DLD1 (cell line): ENCODE data around the gene MATN4.
"Not testable (repeated sequence)": the region's sequence is repeated elsewhere in the genome, so short reads cannot be mapped to it uniquely, and the experiment has no call there.

Source experiments
- in situ Hi-C: cut with HindIII; loops from 2 replicates; pipeline ENCODE4 v1.10.0; 2017; ENCODE audit warnings: low sequenced_read_pairs

Gene MATN4, protein sequence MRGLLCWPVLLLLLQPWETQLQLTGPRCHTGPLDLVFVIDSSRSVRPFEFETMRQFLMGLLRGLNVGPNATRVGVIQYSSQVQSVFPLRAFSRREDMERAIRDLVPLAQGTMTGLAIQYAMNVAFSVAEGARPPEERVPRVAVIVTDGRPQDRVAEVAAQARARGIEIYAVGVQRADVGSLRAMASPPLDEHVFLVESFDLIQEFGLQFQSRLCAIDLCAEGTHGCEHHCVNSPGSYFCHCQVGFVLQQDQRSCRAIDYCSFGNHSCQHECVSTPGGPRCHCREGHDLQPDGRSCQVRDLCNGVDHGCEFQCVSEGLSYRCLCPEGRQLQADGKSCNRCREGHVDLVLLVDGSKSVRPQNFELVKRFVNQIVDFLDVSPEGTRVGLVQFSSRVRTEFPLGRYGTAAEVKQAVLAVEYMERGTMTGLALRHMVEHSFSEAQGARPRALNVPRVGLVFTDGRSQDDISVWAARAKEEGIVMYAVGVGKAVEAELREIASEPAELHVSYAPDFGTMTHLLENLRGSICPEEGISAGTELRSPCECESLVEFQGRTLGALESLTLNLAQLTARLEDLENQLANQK

GRCh38 chr20:45308117-45308778 lies at the start of gene MATN4:
MATN4 (minus strand) TSS chr20:45308299; CDS start chr20:45305582, 2,717 bp downstream.
- in situ Hi-C loops, result no loop called here

GRCh38 chr20:45355209-45356084 lies 47.3 kb upstream of the MATN4 start:
- in situ Hi-C loops, result no loop called here

GRCh38 chr20:45354423-45355208 lies 46.5 kb upstream of the MATN4 start:
- in situ Hi-C loops, result no loop called here

DNA sequence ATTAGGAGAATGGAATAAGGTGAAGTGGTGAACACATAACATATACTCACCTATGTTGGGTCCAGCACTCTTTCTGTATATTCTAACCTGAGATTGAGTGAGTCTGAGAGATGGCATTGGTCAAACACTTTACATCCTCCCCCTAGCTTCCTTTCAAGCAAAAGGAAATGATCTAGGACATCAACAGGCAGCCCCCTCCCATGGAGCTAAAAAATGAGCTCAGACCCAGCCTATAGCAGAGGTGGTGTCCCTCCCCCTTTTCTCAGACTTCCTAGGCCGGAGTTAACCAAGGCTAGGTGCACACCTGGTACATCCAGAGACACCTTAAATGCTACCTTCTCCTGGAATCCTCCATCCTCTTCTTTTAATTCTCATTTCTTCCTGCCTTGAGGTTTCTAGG lies 45.6 kb upstream of the MATN4 start:
- in situ Hi-C loops, result no loop called here

GRCh38 chr20:45352729-45353128 lies 44.6 kb upstream of the MATN4 start:
- in situ Hi-C loops, result no loop called here

DNA sequence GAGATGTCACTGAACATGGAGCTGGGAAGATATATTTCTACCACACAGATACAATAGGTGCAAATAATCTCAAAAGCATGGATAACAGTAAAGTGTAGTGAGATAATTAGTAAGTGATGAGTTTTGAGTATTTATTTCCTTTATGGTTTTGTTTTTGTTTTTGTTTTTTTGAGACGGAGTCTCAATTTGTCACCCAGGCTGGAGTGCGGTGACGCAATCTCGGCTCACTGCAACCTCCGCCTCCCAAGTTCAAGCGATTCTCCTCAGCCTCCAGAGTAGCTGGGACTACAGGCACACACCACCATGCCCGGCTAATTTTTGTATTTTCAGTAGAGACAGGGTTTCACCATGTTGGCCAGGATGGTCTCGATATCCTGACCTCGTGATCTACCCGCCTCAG lies 42.7 kb upstream of the MATN4 start:
- in situ Hi-C loops, result not testable (repeated sequence)

DNA sequence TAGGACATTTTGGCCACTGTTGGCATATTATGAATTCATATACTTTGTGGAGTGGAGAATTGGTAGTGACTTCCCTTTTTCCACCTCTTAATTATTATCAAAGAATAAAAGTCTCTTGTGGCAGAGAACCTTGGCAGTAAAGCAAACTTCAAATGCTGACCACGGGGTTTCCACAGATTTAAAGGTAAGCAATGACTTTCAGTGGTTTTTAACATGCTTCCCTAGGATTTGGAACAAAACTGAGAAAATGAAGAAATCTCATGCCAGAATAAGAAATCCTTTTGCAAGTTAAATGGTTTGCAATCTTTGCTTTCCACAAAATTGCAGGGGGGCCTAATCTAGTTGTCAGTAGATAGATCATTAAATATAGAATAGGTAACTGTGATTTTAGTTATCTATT lies 42.1 kb upstream of the MATN4 start:
- in situ Hi-C loops, result no loop called here

GRCh38 chr20:45347936-45348778 lies 40.1 kb upstream of the MATN4 start, which contains the start of gene SDC4:
SDC4 (minus strand) TSS chr20:45348424; CDS start chr20:45348384, 40 bp downstream.
- in situ Hi-C loops, result no loop called here

- in situ Hi-C loops, result no loop called here
Measured at GRCh38 chr20:45347297-45347935, 39.3 kb upstream of the MATN4 start.

GRCh38 chr20:45346851-45347250 lies 38.8 kb upstream of the MATN4 start:
- in situ Hi-C loops, result no loop called here

DNA sequence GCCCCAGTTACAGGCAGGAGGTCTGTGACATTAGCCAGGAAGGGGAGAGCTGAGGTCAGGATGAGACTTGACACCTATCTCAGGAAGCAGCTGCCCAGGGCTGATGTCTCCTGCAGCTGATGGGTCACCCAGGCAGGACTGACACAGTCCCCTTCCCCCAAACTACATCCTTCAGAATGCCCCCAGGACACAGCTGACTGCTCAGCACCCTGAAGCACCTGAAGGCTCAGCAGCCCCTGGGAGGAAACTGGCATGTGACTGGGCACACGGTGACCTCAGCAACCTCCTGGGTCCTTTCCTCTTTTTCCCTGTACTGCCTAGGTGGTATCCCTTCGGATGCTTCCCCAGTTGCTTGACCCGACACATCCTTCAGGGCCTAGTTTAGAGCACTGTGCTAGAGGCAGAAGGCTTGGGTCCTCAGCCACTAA lies 38.2 kb upstream of the MATN4 start:
- in situ Hi-C loops, result no loop called here

DNA sequence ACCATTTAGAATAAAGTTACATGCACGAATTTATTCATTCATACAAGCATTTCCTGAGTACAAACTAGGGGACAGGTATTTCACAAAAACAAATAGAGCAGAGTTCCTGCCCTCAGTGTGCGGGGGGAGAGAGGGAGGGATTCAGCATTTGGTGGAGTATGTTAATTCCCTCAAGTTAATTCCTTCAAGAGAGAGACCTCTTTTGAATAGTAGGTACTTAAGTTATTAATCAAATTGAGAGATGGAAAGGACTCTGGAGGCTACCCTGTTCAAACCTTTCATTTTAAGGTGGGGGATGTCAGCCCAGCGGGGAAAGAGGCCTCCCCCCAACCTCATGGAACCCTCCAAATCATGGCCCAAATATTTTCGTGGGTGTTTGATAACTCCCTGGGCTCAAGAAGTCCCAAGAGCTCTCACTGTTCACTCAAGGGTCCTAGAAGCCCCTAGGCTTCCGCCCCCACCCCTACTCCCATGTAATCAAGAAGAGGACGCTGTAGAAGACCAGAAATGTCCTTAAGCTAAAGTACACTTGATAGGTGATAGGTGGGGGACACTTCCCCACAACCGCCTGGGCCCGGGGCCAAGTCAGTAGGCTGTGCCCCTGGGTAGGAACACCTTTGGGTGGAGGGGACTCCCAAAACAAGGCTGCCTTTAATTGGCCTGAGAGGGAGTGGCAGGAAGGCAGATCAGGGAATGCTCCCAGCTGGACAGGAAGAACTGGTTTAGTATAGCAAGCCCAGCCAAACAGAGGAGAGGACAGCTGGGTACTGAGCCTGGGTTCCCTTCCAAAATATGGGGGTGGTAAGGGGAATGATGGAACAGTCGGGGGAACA lies 37.2 kb upstream of the MATN4 start:
- in situ Hi-C loops, result no loop called here

DNA sequence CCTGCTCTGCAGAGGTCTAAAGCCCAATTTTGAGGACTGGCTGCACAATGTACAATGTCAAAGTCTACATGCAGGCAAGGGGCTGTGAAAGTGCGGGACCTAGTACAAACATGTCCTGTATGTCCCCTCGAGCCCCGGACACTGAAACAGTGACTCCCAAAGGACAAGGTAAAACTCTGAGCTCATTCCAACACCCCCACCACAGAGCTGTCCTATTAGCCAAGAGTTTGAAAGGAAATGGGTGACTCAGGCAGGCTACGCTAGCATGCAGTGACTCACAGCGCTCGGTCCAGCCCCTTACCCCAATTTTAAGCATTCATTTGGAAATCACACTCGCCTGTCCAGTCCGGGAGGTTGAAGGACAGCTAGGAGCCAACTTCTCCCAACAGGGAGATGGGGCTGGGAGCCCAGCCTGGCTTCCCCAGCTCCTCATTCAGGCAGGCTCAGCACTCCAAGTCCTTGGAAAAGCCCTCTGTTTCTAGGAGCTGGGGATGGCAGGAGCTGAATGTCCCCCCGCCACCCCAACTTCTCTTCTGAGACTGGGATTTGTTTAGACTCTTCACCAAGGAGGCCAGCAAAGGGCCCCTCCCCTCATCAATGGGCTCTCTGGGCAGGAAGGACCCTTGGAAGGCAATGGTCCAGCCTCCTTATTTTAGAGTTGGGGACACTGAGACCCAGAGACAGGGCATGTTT lies 36.2 kb upstream of the MATN4 start:
- in situ Hi-C loops, result no loop called here

GRCh38 chr20:45343532-45344167 lies 35.6 kb upstream of the MATN4 start:
- in situ Hi-C loops, result no loop called here

DNA sequence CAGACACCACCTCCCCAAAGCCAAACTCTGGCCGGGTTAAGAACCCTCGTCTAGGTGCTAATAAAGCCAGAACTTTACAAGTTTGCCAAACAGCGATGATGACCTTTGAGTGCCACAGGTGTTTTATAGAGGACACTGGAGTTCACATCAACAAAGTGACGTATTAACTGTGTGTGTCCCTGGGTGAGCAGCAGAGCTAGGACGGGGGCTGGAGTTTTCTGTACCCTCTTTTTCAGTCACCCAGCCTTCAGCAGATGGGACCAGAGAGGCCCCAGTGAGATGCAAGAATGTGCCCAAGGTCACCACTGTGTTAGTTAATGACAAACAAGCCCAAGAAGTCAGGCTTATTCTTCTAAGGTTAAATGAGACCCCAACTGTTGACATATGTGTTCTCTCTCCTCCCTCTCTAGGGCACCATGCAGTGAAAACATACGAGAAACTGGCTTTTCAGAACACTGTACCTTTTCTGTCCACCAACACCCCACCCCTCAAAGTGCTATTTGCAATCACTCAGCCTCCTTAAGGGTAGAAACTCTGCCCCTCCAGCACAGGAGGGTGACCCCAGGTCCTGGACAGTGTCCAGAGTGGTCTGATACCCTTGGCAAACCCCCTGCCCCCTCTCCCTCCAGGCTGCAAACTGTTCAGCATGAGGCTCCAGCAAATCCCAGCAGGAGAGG lies 34.9 kb upstream of the MATN4 start:
- in situ Hi-C loops, result no loop called here
